Panc1 (cell line): ENCODE measurements around the gene CDKN1A. TPM values are rescaled to one million over a fixed set of nuclear protein-coding genes. Genes with fewer than 3 reads are reported as not detected.

Source experiments
- ATAC-seq: fragments of 200-7000 bp; cut with Tn5 transposase; 2 replicates; pipeline ENCODE4 v1.9.1; 2020; ENCODE audit warnings: mild to moderate bottlenecking, moderate library complexity
- BruUV-seq: library from RNA; stranded (reverse); fragments of 400-500 nt; replicated peaks from 2 replicates; lab custom pipeline; 2021; lab: Mats Ljungman, UMichigan
- CTCF ChIA-PET: fragments of 300-600 bp; sonication (Branson Sonifier 250); formaldehyde crosslinking; loops from one replicate; lab custom pipeline; 2022; ENCODE audit warnings: antibody characterized with exemption; lab: Charles Lee
- POLR2A ChIA-PET: fragments of 300-600 bp; sonication (Branson Sonifier 250); formaldehyde crosslinking; loops from one replicate; lab custom pipeline; 2022; ENCODE audit warnings: antibody characterized with exemption; lab: Charles Lee
- DNase-seq: peaks from one replicate; pipeline ENCODE4 v3.0.0-alpha.2; 2010; ENCODE audit warnings: low read depth, low spot score
- H3K27ac ChIP-seq: 2 replicates; pipeline ENCODE4 v1.5.1; 2011; ENCODE audit warnings: mild to moderate bottlenecking, low read length, inconsistent platforms
- H3K27me3 ChIP-seq: fragments of 200-500 bp; sonication (Bioruptor generic); 2 replicates; pipeline ENCODE4 v1.6.0; 2014; ENCODE audit warnings: low read length, inconsistent platforms; ENCODE audit not compliant: control insufficient read depth, insufficient read depth
- H3K36me3 ChIP-seq: fragments of 200-500 bp; sonication (Bioruptor generic); 2 replicates; pipeline ENCODE4 v1.5.1; 2014; ENCODE audit warnings: inconsistent platforms, mild to moderate bottlenecking, low read length, moderate library complexity; ENCODE audit not compliant: control insufficient read depth, insufficient read depth
- H3K4me1 ChIP-seq: 2 replicates; pipeline ENCODE4 v1.5.1; 2011; ENCODE audit warnings: inconsistent platforms, mild to moderate bottlenecking, low read length, moderate library complexity; ENCODE audit not compliant: control insufficient read depth, insufficient read depth
- H3K4me3 ChIP-seq, 2 experiments: 2 replicates each; pipeline ENCODE4 v1.5.1; 2011 to 2012; ENCODE audit warnings: low read depth in 2 of 2, low read length in 2 of 2, mild to moderate bottlenecking in 2 of 2, inconsistent platforms in 1 of 2, moderate library complexity in 1 of 2
- H3K9me3 ChIP-seq: fragments of 200-500 bp; sonication (Bioruptor generic); 2 replicates; pipeline ENCODE4 v1.5.1; 2014; ENCODE audit warnings: low read depth, mild to moderate bottlenecking, inconsistent platforms, low read length, moderate library complexity; ENCODE audit not compliant: control insufficient read depth, insufficient read depth
- POLR2AphosphoS5 ChIP-seq: IDR thresholded peaks from 2 replicates; pipeline ENCODE4 v1.6.1; 2012; ENCODE audit warnings: mild to moderate bottlenecking, low read depth, low read length, moderate library complexity
- REST ChIP-seq, 2 experiments: IDR thresholded peaks; 2 replicates each; pipeline ENCODE4 v1.6.1; 2011 to 2012; ENCODE audit warnings: low read depth in 2 of 2, control low read depth in 1 of 2, low read length in 1 of 2, mild to moderate bottlenecking in 1 of 2, moderate library complexity in 1 of 2; ENCODE audit not compliant: insufficient read depth in 1 of 2
- SIN3A ChIP-seq: IDR thresholded peaks from 2 replicates; pipeline ENCODE4 v1.6.1; 2012; ENCODE audit warnings: low read depth, mild to moderate bottlenecking, low read length, moderate library complexity, borderline replicate concordance; ENCODE audit not compliant: insufficient read depth
- TCF7L2 ChIP-seq: IDR thresholded peaks from 2 replicates; pipeline ENCODE4 v1.6.1; 2011; ENCODE audit warnings: mild to moderate bottlenecking, low read depth, low read length, inconsistent platforms
- in situ Hi-C: cut with HindIII; loops from 2 replicates; pipeline ENCODE4 v1.10.0; 2016; ENCODE audit warnings: low sequenced_read_pairs, low pct_unique_long_range_greater_than_20kb
- intact Hi-C: fragments of 100-400 bp; cut with micrococcal nuclease; formaldehyde crosslinking; loops from one replicate; pipeline ENCODE4 v1.10.0; 2022; ENCODE audit not compliant: unreplicated experiment
- total RNA-seq: library from RNA; stranded (reverse); gene quantifications from one replicate; pipeline ENCODE4 v1.2.1, GENCODE V29; 2021; ENCODE audit not compliant: unreplicated experiment
- TF ChIP-seq, protein P1 (sequence below): fragments of 450-650 bp; IDR thresholded peaks from 2 replicates; pipeline ENCODE4 v1.5.1; 2017; ENCODE audit warnings: mild to moderate bottlenecking

The CDKN1A gene
- total RNA-seq, 1 experiment from 2014 or later: 46.2 TPM

DNA sequence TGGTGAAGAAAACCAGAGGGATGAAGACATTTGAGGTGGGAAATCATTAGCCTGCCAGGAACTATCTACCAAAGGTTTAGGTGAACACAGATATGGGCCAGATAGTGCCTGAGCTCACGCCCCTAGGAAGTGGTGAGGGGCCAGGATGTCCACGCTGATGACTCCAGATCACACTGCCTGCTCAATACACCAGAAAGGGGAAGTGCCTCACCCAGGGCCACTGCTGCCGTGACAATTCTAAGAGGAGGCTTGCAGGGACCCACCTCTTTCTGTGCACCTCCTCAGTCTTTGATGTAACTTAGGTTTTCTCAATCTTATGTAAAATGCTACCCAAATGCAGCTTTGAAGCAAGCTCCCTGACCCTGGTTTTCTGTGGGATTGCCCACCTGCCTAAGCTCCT lies 13.7 kb downstream of the CDKN1A start:
- ChIA-PET CTCF (no interaction called here), POLR2A (interaction anchor here (0.5 kb wide), 1 partner anchor 35 kb away, joined by 3 read pairs; no protein-coding TSS in a partner anchor)
- Histone ChIP-seq H3K36me3 (0 out of 2 replicates have a peak, but pooled peaks cover under 1% of the 10 kb centered on the region), H3K27me3 (no peaks in the 10 kb centered on the region), H3K4me1 (no peaks in the 10 kb centered on the region), H3K4me3 (no peak overlapping the region), H3K27ac (no peak overlapping the region), H3K9me3 (no peaks in the 10 kb centered on the region)
- DNase-seq (no peak), ATAC-seq (no peak)
- intact Hi-C loops: no loop called here
- no TSS peak for BruUV-seq
- in situ Hi-C loops: no loop called here
- TF ChIP-seq REST (IDR thresholded peaks at IDR 0.05; ENCODE audit: insufficient read depth in 1 of 2, low read depth in 2 of 2, low read length in 1 of 2): no peak
- no peak for TF ChIP-seq TCF7L2
- no peak for TF ChIP-seq POLR2AphosphoS5
- TF ChIP-seq SIN3A: no peak
- TF ChIP-seq, protein P1, sequence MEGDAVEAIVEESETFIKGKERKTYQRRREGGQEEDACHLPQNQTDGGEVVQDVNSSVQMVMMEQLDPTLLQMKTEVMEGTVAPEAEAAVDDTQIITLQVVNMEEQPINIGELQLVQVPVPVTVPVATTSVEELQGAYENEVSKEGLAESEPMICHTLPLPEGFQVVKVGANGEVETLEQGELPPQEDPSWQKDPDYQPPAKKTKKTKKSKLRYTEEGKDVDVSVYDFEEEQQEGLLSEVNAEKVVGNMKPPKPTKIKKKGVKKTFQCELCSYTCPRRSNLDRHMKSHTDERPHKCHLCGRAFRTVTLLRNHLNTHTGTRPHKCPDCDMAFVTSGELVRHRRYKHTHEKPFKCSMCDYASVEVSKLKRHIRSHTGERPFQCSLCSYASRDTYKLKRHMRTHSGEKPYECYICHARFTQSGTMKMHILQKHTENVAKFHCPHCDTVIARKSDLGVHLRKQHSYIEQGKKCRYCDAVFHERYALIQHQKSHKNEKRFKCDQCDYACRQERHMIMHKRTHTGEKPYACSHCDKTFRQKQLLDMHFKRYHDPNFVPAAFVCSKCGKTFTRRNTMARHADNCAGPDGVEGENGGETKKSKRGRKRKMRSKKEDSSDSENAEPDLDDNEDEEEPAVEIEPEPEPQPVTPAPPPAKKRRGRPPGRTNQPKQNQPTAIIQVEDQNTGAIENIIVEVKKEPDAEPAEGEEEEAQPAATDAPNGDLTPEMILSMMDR: no peak

- H3K27ac ChIP-seq: no peak overlapping the region
- no peaks in the 10 kb centered on the region for H3K9me3 ChIP-seq
- ChIA-PET POLR2A (interaction anchor here (0.5 kb wide), 1 partner anchor 36 kb away, joined by 3 read pairs; no protein-coding TSS in a partner anchor), CTCF (no interaction called here)
- DNase-seq (no peak), ATAC-seq (no peak)
- intact Hi-C loops (no loop called here), in situ Hi-C loops (no loop called here)
- H3K36me3 ChIP-seq: no peaks in the 10 kb centered on the region
- no peak overlapping the region for H3K4me3 ChIP-seq
- no peaks in the 10 kb centered on the region for H3K4me1 ChIP-seq
- no TSS peak for BruUV-seq
- TF ChIP-seq POLR2AphosphoS5 (no peak), SIN3A (no peak), REST (IDR thresholded peaks at IDR 0.05; ENCODE audit: insufficient read depth in 1 of 2, low read depth in 2 of 2, low read length in 1 of 2) (no peak), TCF7L2 (no peak)
- TF ChIP-seq, protein P1: no peak
- no peaks in the 10 kb centered on the region for H3K27me3 ChIP-seq
These were observed 14.6 kb downstream of the CDKN1A start for GRCh38 chr6:36692861-36693702.
